ENCODE data around the gene ZNF598. TPM values are rescaled to one million over a fixed set of nuclear protein-coding genes. Genes with fewer than 3 reads are reported as not detected.

ZNF598 gene
- total and polyA plus RNA-seq, 2 of the 13 experiments (the other 11 are each of a cell fraction or from before 2014, with no cell fraction given): 13.5 to 14.2 TPM

DNA sequence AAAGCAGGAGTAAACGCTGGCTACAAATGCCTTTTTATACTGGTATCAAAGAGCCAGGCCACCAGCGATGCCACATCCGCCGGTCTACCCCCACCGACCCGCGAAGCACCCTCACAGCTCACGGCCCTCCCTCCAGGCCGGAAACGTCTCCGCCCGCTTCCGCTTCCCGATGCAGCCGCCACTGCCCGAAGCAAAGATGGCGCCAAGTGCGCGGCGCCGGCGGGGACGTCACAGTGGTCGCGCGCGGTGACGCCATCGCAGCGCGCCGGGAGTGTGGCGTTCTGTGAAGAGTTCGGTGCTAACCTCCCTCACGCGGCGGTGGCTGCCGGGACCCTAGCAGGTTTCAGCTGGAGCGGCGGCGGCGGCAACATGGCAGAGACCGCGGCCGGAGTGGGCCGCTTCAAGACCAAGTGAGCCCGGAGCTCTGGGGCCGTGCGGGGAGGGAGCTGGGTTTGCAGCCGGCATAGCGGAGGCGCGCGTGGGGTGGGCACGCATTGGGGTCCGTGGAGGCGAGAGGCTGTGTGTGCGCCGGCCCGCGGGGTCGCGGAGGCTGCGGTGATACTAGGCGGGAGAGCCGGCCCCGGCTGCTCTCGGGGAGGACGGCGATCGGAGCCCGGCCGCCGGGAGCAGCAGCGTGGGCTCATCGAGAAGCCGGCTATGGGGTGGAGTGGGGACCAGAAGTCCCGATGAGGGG, 37.7 kb downstream of the ZNF598 start, which contains the start of gene TBL3 (continued):
- TF ChIP-seq, protein P1, sequence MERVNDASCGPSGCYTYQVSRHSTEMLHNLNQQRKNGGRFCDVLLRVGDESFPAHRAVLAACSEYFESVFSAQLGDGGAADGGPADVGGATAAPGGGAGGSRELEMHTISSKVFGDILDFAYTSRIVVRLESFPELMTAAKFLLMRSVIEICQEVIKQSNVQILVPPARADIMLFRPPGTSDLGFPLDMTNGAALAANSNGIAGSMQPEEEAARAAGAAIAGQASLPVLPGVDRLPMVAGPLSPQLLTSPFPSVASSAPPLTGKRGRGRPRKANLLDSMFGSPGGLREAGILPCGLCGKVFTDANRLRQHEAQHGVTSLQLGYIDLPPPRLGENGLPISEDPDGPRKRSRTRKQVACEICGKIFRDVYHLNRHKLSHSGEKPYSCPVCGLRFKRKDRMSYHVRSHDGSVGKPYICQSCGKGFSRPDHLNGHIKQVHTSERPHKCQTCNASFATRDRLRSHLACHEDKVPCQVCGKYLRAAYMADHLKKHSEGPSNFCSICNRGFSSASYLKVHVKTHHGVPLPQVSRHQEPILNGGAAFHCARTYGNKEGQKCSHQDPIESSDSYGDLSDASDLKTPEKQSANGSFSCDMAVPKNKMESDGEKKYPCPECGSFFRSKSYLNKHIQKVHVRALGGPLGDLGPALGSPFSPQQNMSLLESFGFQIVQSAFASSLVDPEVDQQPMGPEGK (CRISPR knock-in tag; IDR thresholded peaks at IDR 0.05): peak; percentile 83
- no peak for TF ChIP-seq ZFAT (CRISPR knock-in tag; conservative IDR thresholded peaks at IDR 0.05)
- no peak for TF ChIP-seq THYN1 (CRISPR knock-in tag; IDR thresholded peaks at IDR 0.05; ENCODE audit: borderline replicate concordance, low read depth)
- TF ChIP-seq ZFP1 (CRISPR knock-in tag; IDR thresholded peaks at IDR 0.05): peak; percentile 53; the same call in 1 of the 2 replicates
- TF ChIP-seq, protein P2, sequence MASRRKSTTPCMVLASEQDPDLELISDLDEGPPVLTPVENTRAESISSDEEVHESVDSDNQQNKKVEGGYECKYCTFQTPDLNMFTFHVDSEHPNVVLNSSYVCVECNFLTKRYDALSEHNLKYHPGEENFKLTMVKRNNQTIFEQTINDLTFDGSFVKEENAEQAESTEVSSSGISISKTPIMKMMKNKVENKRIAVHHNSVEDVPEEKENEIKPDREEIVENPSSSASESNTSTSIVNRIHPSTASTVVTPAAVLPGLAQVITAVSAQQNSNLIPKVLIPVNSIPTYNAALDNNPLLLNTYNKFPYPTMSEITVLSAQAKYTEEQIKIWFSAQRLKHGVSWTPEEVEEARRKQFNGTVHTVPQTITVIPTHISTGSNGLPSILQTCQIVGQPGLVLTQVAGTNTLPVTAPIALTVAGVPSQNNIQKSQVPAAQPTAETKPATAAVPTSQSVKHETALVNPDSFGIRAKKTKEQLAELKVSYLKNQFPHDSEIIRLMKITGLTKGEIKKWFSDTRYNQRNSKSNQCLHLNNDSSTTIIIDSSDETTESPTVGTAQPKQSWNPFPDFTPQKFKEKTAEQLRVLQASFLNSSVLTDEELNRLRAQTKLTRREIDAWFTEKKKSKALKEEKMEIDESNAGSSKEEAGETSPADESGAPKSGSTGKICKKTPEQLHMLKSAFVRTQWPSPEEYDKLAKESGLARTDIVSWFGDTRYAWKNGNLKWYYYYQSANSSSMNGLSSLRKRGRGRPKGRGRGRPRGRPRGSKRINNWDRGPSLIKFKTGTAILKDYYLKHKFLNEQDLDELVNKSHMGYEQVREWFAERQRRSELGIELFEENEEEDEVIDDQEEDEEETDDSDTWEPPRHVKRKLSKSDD (CRISPR knock-in tag; IDR thresholded peaks at IDR 0.05; ENCODE audit: low read depth): peak; percentile 100
- TF ChIP-seq, protein P3, sequence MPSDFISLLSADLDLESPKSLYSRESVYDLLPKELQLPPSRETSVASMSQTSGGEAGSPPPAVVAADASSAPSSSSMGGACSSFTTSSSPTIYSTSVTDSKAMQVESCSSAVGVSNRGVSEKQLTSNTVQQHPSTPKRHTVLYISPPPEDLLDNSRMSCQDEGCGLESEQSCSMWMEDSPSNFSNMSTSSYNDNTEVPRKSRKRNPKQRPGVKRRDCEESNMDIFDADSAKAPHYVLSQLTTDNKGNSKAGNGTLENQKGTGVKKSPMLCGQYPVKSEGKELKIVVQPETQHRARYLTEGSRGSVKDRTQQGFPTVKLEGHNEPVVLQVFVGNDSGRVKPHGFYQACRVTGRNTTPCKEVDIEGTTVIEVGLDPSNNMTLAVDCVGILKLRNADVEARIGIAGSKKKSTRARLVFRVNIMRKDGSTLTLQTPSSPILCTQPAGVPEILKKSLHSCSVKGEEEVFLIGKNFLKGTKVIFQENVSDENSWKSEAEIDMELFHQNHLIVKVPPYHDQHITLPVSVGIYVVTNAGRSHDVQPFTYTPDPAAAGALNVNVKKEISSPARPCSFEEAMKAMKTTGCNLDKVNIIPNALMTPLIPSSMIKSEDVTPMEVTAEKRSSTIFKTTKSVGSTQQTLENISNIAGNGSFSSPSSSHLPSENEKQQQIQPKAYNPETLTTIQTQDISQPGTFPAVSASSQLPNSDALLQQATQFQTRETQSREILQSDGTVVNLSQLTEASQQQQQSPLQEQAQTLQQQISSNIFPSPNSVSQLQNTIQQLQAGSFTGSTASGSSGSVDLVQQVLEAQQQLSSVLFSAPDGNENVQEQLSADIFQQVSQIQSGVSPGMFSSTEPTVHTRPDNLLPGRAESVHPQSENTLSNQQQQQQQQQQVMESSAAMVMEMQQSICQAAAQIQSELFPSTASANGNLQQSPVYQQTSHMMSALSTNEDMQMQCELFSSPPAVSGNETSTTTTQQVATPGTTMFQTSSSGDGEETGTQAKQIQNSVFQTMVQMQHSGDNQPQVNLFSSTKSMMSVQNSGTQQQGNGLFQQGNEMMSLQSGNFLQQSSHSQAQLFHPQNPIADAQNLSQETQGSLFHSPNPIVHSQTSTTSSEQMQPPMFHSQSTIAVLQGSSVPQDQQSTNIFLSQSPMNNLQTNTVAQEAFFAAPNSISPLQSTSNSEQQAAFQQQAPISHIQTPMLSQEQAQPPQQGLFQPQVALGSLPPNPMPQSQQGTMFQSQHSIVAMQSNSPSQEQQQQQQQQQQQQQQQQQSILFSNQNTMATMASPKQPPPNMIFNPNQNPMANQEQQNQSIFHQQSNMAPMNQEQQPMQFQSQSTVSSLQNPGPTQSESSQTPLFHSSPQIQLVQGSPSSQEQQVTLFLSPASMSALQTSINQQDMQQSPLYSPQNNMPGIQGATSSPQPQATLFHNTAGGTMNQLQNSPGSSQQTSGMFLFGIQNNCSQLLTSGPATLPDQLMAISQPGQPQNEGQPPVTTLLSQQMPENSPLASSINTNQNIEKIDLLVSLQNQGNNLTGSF (CRISPR knock-in tag; IDR thresholded peaks at IDR 0.05): no peak
- TF ChIP-seq ZNF563 (CRISPR knock-in tag; IDR thresholded peaks at IDR 0.05): peak; percentile 57; the same call in 1 of the 2 replicates
- no peak; the same call in 1 of the 2 replicates for TF ChIP-seq ARID2 (CRISPR knock-in tag; IDR thresholded peaks at IDR 0.05; ENCODE audit: borderline replicate concordance)
- no peak for TF ChIP-seq CENPX (CRISPR knock-in tag; IDR thresholded peaks at IDR 0.05)
- TF ChIP-seq KDM3A (CRISPR knock-in tag; IDR thresholded peaks at IDR 0.05; ENCODE audit: low read depth): peak; percentile 28; the same call in 1 of the 2 replicates
- peak; percentile 58; the same call in 1 of the 2 replicates for TF ChIP-seq ISL2 (CRISPR knock-in tag; IDR thresholded peaks at IDR 0.05)
- TF ChIP-seq PHB2 (IDR thresholded peaks at IDR 0.05; ENCODE audit: partially characterized antibody): no peak
- no peak for TF ChIP-seq ZNF672 (CRISPR knock-in tag; IDR thresholded peaks at IDR 0.05)
- no peak for TF ChIP-seq PCBP1 (IDR thresholded peaks at IDR 0.05; ENCODE audit: borderline replicate concordance, low read depth, low read length)
- TF ChIP-seq PHF21A (CRISPR knock-in tag; IDR thresholded peaks at IDR 0.05): peak; percentile 88
- TF ChIP-seq, protein P4, sequence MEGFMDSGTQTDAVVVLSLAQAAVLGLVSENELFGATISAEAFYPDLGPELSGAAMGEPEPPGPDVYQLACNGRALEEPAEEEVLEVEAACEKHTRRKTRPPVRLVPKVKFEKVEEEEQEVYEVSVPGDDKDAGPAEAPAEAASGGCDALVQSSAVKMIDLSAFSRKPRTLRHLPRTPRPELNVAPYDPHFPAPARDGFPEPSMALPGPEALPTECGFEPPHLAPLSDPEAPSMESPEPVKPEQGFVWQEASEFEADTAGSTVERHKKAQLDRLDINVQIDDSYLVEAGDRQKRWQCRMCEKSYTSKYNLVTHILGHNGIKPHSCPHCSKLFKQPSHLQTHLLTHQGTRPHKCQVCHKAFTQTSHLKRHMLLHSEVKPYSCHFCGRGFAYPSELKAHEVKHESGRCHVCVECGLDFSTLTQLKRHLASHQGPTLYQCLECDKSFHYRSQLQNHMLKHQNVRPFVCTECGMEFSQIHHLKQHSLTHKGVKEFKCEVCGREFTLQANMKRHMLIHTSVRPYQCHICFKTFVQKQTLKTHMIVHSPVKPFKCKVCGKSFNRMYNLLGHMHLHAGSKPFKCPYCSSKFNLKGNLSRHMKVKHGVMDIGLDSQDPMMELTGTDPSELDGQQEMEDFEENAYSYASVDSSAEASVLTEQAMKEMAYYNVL (CRISPR knock-in tag; IDR thresholded peaks at IDR 0.05; ENCODE audit: borderline replicate concordance): no peak; the same call in 1 of the 2 replicates

All from HepG2 (cell line).